CD4-positive, alpha-beta T cell (primary cell): ENCODE results near the gene NOS3. TPM values are rescaled to one million over a fixed set of nuclear protein-coding genes. Genes with fewer than 3 reads are reported as not detected.

Source experiments
- ATAC-seq: fragments of 200-7000 bp; cut with Tn5 transposase; one replicate; pipeline ENCODE4 v1.10.0; 2022; ENCODE audit warnings: mild to moderate bottlenecking; ENCODE audit not compliant: poor library complexity
- CTCF ChIA-PET: fragments of 350-600 bp; sonication (Branson Sonifier 250); formaldehyde crosslinking; loops from one replicate; lab custom pipeline; 2021; ENCODE audit warnings: antibody characterized with exemption, inconsistent platforms; lab: Charles Lee
- POLR2A ChIA-PET: fragments of 350-600 bp; sonication (Branson Sonifier 250); formaldehyde crosslinking; loops from one replicate; lab custom pipeline; 2021; ENCODE audit warnings: antibody characterized with exemption, inconsistent platforms; lab: Charles Lee
- DNase-seq, 14 experiments: peaks; one replicate each; pipeline ENCODE4 v3.0.0-alpha.2; 2013 to 2020; ENCODE audit warnings: mixed read lengths in 2 of 14
- H3K27ac ChIP-seq, 2 donors: one replicate each; pipeline versions ENCODE4 v1.5.1 to v1.7.0; 2013; ENCODE audit warnings: low read length in 2 of 2, low read depth in 1 of 2, mild to moderate bottlenecking in 1 of 2
- H3K27me3 ChIP-seq, 2 experiments: 1 replicate in 1 of 2; 2 replicates in 1 of 2; pipeline versions ENCODE4 v1.6.1 to v1.7.0; 2013; ENCODE audit warnings: low read length in 2 of 2, control low read depth in 1 of 2, mild to moderate bottlenecking in 1 of 2, moderate library complexity in 1 of 2; ENCODE audit not compliant: insufficient read depth in 2 of 2, control insufficient read depth in 1 of 2
- H3K36me3 ChIP-seq: one replicate; pipeline ENCODE4 v1.6.1; 2013; ENCODE audit warnings: low read length, control low read depth; ENCODE audit not compliant: insufficient read depth
- H3K4me1 ChIP-seq: one replicate; pipeline ENCODE4 v1.6.1; 2013; ENCODE audit warnings: low read length, control low read depth; ENCODE audit not compliant: insufficient read depth
- H3K4me3 ChIP-seq: one replicate; pipeline ENCODE4 v1.5.1; 2013; ENCODE audit warnings: mild to moderate bottlenecking, low read length, moderate library complexity
- H3K9me3 ChIP-seq, 2 experiments: 1 replicate in 1 of 2; 2 replicates in 1 of 2; pipeline versions ENCODE4 v1.6.1 to v1.7.0; 2013; ENCODE audit warnings: low read length in 2 of 2, mild to moderate bottlenecking in 2 of 2, control low read depth in 1 of 2, moderate library complexity in 1 of 2; ENCODE audit not compliant: control insufficient read depth in 1 of 2, insufficient read depth in 1 of 2
- H3K27ac Mint-ChIP-seq: one replicate; pipeline ENCODE4 v1.8.0; 2020; ENCODE audit warnings: mixed read lengths
- H3K27me3 Mint-ChIP-seq: one replicate; pipeline ENCODE4 v1.8.0; 2021; ENCODE audit warnings: mixed read lengths
- H3K36me3 Mint-ChIP-seq: one replicate; pipeline ENCODE4 v1.8.0; 2021; ENCODE audit warnings: low read depth, mixed read lengths
- H3K4me1 Mint-ChIP-seq: one replicate; pipeline ENCODE4 v1.8.0; 2021; ENCODE audit warnings: low read depth, mixed read lengths
- H3K4me3 Mint-ChIP-seq: one replicate; pipeline ENCODE4 v1.8.0; 2020; ENCODE audit warnings: mild to moderate bottlenecking, mixed read lengths
- H3K9me3 Mint-ChIP-seq: one replicate; pipeline ENCODE4 v1.8.0; 2020; ENCODE audit warnings: mixed read lengths
- CTCF ChIP-seq: fragments of 200-600 bp; IDR thresholded peaks from one replicate; pipeline ENCODE4 v1.8.0; 2022; ENCODE audit warnings: antibody characterized with exemption, mild to moderate bottlenecking
- intact Hi-C, 2 experiments: fragments of 100-400 bp; cut with DNase I in 1 of 2; cut with micrococcal nuclease in 1 of 2; formaldehyde crosslinking; loops; one replicate each; pipeline versions ENCODE4 v1.15.1 to v1.9.0; 2023 to 2025; cut with DNase I, micrococcal nuclease
- total RNA-seq, 174 experiments: library from RNA in 2 of 174; stranded (reverse) in 2 of 174; gene quantifications; one replicate each; pipeline ENCODE4 v1.2.3 and lab custom pipeline; 2021 to 2026

NOS3 gene
- total RNA-seq, 2 experiments from 2014 or later = 3.9 to 7.1 TPM

DNA sequence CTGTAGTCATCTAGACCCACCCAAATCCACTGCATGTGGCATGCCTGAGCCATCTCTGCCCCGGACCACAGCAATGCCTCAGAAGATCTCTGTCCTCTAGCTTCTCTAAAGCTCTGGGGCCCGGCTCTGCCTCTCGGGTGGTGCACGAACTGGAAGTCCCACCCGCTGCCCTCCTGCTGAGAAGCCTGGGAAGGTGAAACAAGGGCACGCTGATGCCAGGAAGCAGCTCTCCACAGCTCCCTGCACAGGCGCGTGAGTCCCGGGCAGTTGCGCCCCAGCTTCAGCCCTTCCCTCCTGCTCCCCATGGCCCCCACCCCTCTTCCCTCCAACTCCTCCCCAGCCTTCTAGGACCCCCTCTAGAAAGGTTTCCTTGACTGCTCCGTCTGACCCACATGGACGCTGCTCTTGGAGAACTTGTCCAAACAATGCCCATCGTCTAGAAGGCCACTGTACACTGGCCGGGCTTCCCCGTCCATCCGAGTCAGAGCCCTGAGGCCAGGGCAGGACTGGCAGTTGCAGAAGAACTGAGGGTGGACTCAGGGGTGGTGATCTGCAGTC lies 25.5 kb upstream of the NOS3 start:
- Mint-ChIP-seq H3K4me1 (peaks cover 21% of the 10 kb centered on the region), H3K4me3 (no peak overlapping the region), H3K27ac (no peak overlapping the region), H3K36me3 (no peaks in the 10 kb centered on the region), H3K27me3 (peaks cover 8% of the 10 kb centered on the region), H3K9me3 (no peaks in the 10 kb centered on the region)
- CTCF ChIA-PET = no interaction called here
- no peak overlapping the region for H3K27ac ChIP-seq
- no peaks in the 10 kb centered on the region for H3K36me3 ChIP-seq
- intact Hi-C loops = no loop called here
- H3K27me3 ChIP-seq = peaks cover 0 to 2% of the 10 kb centered on the region in 2 experiments
- TF ChIP-seq CTCF = no peak
- no peak for DNase-seq
- ATAC-seq = no peak
- H3K4me3 ChIP-seq = no peak overlapping the region
- no peaks in the 10 kb centered on the region for H3K9me3 ChIP-seq
- H3K4me1 ChIP-seq = peaks cover 21% of the 10 kb centered on the region
- POLR2A ChIA-PET = no interaction called here

GRCh38 chr7:150966002-150966401 lies 24.8 kb upstream of the NOS3 start:
- Mint-ChIP-seq H3K4me3 (no peak overlapping the region), H3K27me3 (peaks cover 4% of the 10 kb centered on the region), H3K36me3 (no peaks in the 10 kb centered on the region), H3K4me1 (peaks cover 21% of the 10 kb centered on the region), H3K9me3 (no peaks in the 10 kb centered on the region), H3K27ac (no peak overlapping the region)
- Histone ChIP-seq H3K9me3 (no peaks in the 10 kb centered on the region), H3K4me1 (peaks cover 21% of the 10 kb centered on the region), H3K27me3 (peaks cover 0 to 2% of the 10 kb centered on the region in 2 experiments), H3K36me3 (no peaks in the 10 kb centered on the region), H3K4me3 (no peak overlapping the region), H3K27ac (no peak overlapping the region)
- ChIA-PET CTCF (no interaction called here), POLR2A (no interaction called here)
- intact Hi-C loops = no loop called here
- DNase-seq (no peak), ATAC-seq (no peak)
- no peak for TF ChIP-seq CTCF

DNA sequence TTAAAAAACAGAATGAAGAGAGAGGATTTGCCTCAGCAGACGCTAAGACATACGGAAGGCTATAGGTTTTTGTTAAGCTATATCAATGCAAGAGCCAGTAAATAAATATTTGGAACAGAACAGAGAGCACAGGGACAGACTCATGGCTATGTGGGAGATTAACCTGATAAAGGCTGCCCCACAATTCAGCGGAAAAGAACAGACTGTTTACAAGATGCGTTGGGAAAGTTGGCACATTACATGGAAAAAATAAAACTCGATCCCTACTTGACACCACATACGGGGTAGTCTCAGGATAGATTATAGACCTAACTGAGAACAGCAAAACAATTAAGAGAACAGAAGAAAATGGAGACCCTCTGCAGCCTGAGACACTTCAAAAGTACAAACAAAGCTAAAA lies 23.5 kb upstream of the NOS3 start:
- peaks cover 22% of the 10 kb centered on the region for H3K4me1 ChIP-seq
- POLR2A ChIA-PET = no interaction called here
- intact Hi-C loops = no loop called here
- H3K27ac Mint-ChIP-seq = no peak overlapping the region
- H3K27ac ChIP-seq = no peak overlapping the region
- peaks cover 0 to 2% of the 10 kb centered on the region in 2 experiments for H3K27me3 ChIP-seq
- DNase-seq (no peak), ATAC-seq (no peak)
- H3K36me3 ChIP-seq = no peaks in the 10 kb centered on the region
- H3K9me3 ChIP-seq = no peaks in the 10 kb centered on the region
- no peaks in the 10 kb centered on the region for H3K9me3 Mint-ChIP-seq
- H3K4me3 Mint-ChIP-seq = no peak overlapping the region
- no peaks in the 10 kb centered on the region for H3K36me3 Mint-ChIP-seq
- H3K4me3 ChIP-seq = no peak overlapping the region
- peaks cover 22% of the 10 kb centered on the region for H3K4me1 Mint-ChIP-seq
- CTCF ChIA-PET = no interaction called here
- peaks cover 4% of the 10 kb centered on the region for H3K27me3 Mint-ChIP-seq
- no peak for TF ChIP-seq CTCF
